GM12873 (cell line): ENCODE data around the gene TMEM269.

ENCODE experiments used
- TF ChIP-seq, protein P1 (sequence below): IDR thresholded peaks from 2 replicates; pipeline ENCODE4 v1.5.1; 2012; ENCODE audit warnings: low read depth, mild to moderate bottlenecking, moderate library complexity, low read length, control low read depth; ENCODE audit not compliant: insufficient read depth; ENCODE audit errors: missing control alignments

Gene TMEM269

DNA sequence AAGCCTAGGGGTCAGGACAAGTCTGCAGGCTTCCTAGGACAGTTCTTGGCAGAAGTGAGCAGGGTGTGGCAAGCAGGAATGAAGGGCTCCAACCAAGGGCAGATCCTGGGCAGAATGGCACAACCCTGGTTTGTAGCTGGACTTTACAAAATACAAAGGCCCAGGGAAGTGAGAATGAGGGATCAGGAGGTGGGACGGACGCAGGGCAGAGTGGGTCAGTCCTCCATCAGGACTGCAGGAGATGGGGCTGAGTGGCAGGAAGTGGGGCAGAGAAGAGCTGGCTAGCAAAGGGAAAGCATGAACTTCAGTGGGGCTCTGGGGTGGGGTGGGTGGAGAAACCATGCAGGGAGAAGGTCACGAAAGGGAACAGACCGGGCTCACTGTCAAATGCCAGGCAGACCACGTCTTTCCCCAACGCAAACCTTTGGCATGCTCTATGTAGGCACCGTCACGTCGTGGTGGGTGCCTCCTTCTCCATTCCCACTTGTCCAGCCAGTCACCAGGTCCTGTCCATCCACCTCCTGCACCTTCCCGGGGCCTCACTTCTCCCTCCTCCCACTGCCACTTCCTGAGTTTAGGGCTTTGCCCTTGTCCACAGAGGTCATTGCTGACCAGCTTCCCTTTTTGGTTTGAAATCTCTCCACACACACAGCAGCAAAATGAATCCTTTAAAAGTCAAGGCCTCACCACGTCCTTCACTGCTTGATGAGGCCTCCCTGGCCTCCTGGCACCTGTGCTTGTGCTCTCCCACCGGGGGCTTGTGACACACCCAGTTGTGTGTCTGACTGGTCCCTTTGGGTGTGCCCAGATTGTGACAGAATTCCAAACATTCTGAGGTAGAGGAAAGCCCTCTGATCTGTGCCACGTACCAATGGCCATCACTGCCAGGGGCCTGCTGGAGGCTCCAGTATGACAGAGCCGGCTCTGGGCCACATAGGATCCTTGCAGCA is 36.1 kb upstream of the TMEM269 start:
- TF ChIP-seq, protein P1, sequence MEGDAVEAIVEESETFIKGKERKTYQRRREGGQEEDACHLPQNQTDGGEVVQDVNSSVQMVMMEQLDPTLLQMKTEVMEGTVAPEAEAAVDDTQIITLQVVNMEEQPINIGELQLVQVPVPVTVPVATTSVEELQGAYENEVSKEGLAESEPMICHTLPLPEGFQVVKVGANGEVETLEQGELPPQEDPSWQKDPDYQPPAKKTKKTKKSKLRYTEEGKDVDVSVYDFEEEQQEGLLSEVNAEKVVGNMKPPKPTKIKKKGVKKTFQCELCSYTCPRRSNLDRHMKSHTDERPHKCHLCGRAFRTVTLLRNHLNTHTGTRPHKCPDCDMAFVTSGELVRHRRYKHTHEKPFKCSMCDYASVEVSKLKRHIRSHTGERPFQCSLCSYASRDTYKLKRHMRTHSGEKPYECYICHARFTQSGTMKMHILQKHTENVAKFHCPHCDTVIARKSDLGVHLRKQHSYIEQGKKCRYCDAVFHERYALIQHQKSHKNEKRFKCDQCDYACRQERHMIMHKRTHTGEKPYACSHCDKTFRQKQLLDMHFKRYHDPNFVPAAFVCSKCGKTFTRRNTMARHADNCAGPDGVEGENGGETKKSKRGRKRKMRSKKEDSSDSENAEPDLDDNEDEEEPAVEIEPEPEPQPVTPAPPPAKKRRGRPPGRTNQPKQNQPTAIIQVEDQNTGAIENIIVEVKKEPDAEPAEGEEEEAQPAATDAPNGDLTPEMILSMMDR: no peak

- TF ChIP-seq, protein P1: no peak
Measured at GRCh38 chr1:42750041-42750440, 34.8 kb upstream of the TMEM269 start.

GRCh38 chr1:42752284-42752683 is 32.5 kb upstream of the TMEM269 start:
- TF ChIP-seq, protein P1: no peak

DNA sequence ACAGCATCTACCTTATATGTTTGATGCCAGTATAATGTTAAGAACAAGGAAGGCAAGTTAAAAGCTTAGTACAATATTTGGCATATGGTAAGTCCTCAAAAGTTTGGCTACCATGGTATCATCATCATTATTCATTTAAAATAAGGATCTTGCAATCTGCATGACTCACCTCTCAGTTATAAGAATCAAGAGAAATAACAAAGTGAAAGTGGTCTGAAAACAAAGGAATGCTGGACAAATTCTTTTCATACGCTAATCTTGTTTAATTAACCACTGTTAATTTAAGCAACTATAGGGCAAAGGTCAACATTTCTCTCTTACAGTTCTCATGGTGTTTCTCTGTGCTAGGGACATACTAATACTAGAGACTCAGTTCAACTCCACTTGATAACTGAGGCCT is 31.7 kb upstream of the TMEM269 start:
- TF ChIP-seq, protein P1: no peak

GRCh38 chr1:42756956-42757891 is 27.6 kb upstream of the TMEM269 start:
- TF ChIP-seq, protein P1: peak; percentile 71

- TF ChIP-seq, protein P1: no peak
Measured at GRCh38 chr1:42757892-42758275, 26.9 kb upstream of the TMEM269 start.

GRCh38 chr1:42758641-42759040 is 26.1 kb upstream of the TMEM269 start:
- TF ChIP-seq, protein P1: no peak
